ENCODE results near the gene CBX6.
"Not testable (repeated sequence)": the region's sequence is repeated elsewhere in the genome, so short reads cannot be mapped to it uniquely, and the experiment has no call there.

The CBX6 gene

DNA sequence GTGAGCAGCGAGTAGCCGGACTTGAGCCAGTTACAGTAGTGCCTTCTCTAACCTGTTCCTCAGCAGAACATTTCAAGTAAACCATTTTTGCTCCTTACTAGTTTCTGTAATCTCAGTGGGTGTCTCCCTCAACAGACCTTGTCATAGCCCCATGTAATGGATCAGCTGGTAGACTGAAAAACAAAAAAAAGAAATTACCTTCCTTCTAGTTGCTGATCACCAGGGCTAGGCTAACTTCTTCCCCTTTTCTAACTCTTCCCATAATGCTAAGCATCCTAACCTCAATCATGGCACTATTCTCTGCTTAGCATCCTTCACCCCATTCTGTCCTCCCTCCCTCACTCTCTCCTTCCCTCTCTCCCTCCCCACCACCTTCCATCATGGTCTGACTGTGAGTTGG lies 35.8 kb upstream of the CBX6 start:
- ATAC-seq = no peak
- TF ChIP-seq, protein P1, sequence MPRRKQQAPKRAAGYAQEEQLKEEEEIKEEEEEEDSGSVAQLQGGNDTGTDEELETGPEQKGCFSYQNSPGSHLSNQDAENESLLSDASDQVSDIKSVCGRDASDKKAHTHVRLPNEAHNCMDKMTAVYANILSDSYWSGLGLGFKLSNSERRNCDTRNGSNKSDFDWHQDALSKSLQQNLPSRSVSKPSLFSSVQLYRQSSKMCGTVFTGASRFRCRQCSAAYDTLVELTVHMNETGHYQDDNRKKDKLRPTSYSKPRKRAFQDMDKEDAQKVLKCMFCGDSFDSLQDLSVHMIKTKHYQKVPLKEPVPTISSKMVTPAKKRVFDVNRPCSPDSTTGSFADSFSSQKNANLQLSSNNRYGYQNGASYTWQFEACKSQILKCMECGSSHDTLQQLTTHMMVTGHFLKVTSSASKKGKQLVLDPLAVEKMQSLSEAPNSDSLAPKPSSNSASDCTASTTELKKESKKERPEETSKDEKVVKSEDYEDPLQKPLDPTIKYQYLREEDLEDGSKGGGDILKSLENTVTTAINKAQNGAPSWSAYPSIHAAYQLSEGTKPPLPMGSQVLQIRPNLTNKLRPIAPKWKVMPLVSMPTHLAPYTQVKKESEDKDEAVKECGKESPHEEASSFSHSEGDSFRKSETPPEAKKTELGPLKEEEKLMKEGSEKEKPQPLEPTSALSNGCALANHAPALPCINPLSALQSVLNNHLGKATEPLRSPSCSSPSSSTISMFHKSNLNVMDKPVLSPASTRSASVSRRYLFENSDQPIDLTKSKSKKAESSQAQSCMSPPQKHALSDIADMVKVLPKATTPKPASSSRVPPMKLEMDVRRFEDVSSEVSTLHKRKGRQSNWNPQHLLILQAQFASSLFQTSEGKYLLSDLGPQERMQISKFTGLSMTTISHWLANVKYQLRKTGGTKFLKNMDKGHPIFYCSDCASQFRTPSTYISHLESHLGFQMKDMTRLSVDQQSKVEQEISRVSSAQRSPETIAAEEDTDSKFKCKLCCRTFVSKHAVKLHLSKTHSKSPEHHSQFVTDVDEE (CRISPR knock-in tag; IDR thresholded peaks at IDR 0.05) = no peak
- TF ChIP-seq, protein P2, sequence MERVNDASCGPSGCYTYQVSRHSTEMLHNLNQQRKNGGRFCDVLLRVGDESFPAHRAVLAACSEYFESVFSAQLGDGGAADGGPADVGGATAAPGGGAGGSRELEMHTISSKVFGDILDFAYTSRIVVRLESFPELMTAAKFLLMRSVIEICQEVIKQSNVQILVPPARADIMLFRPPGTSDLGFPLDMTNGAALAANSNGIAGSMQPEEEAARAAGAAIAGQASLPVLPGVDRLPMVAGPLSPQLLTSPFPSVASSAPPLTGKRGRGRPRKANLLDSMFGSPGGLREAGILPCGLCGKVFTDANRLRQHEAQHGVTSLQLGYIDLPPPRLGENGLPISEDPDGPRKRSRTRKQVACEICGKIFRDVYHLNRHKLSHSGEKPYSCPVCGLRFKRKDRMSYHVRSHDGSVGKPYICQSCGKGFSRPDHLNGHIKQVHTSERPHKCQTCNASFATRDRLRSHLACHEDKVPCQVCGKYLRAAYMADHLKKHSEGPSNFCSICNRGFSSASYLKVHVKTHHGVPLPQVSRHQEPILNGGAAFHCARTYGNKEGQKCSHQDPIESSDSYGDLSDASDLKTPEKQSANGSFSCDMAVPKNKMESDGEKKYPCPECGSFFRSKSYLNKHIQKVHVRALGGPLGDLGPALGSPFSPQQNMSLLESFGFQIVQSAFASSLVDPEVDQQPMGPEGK (CRISPR knock-in tag; IDR thresholded peaks at IDR 0.05; ENCODE audit: borderline replicate concordance) = no peak
- no peak for TF ChIP-seq CSDC2 (CRISPR knock-in tag; IDR thresholded peaks at IDR 0.05)
- TF ChIP-seq GLIS3 (CRISPR knock-in tag; IDR thresholded peaks at IDR 0.05) = no peak
- TF ChIP-seq, protein P3, sequence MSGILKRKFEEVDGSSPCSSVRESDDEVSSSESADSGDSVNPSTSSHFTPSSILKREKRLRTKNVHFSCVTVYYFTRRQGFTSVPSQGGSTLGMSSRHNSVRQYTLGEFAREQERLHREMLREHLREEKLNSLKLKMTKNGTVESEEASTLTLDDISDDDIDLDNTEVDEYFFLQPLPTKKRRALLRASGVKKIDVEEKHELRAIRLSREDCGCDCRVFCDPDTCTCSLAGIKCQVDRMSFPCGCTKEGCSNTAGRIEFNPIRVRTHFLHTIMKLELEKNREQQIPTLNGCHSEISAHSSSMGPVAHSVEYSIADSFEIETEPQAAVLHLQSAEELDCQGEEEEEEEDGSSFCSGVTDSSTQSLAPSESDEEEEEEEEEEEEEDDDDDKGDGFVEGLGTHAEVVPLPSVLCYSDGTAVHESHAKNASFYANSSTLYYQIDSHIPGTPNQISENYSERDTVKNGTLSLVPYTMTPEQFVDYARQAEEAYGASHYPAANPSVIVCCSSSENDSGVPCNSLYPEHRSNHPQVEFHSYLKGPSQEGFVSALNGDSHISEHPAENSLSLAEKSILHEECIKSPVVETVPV (CRISPR knock-in tag; IDR thresholded peaks at IDR 0.05) = no peak
- no peak for TF ChIP-seq BACH2 (CRISPR knock-in tag; IDR thresholded peaks at IDR 0.05; ENCODE audit: borderline replicate concordance)
- no peak for TF ChIP-seq SNAI2 (CRISPR knock-in tag; IDR thresholded peaks at IDR 0.05)
- TF ChIP-seq ZNF8 (CRISPR knock-in tag; IDR thresholded peaks at IDR 0.05) = no peak
- no peak for TF ChIP-seq ZNF565 (CRISPR knock-in tag; conservative IDR thresholded peaks at IDR 0.05; ENCODE audit: low read depth)
- TF ChIP-seq ZNF70 (CRISPR knock-in tag; IDR thresholded peaks at IDR 0.05) = no peak
- no peak for TF ChIP-seq OSR1 (CRISPR knock-in tag; IDR thresholded peaks at IDR 0.05)
- TF ChIP-seq TOX (CRISPR knock-in tag; IDR thresholded peaks at IDR 0.05; ENCODE audit: borderline replicate concordance) = no peak

DNA sequence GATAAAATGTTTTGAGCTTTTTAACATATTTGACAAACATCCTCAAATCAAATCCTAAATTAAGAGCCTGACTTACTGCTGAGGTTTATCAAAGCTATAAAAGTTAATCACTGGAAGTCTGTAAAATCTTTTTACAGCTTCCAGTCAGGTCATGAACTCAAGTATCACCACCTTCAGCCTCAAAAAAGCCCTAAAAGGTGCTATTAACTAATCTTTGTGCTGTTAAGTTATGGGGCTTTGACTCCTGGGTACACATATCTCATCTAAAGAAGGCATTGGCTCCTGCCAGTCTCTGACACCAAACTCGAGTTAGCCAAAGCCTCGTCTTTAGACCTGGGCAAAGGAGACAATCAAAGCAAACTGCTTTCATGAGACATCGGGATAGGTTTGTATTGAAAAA lies 34.0 kb upstream of the CBX6 start:
- ATAC-seq = no peak

DNA sequence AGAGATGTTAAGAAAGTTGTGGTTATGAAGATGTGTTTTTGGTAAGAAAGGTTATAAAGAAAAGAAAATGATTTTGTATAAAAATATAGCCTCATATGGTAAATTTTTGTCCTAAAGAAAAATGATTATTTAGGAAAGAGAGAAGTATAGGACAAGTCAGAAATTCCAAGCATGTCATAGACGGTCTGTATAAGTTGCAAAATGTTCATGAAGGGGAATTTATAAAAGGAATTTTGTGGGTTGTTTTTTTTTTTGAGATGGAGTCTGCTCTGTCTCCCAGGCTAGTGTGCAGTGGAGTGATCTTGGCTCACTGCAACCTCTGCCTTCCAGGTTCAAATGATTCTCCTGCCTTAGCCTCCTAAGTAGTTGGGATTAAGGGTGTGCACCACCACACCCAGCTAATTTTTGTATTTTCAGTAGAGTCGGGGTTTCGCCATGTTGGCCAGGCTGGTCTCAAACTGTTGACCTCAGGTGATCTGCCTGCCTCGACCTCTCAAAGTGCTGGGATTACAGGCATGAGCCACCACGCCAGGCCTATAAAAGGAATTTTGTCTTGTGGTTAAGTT lies 32.1 kb upstream of the CBX6 start:
- not testable (repeated sequence) for ATAC-seq

More for the DNA sequence above, 34.0 kb upstream of the CBX6 start:
- TF ChIP-seq, protein P1 (CRISPR knock-in tag; IDR thresholded peaks at IDR 0.05) = no peak
- no peak for TF ChIP-seq RARB (CRISPR knock-in tag; IDR thresholded peaks at IDR 0.05)
- no peak for TF ChIP-seq TCF4 (CRISPR knock-in tag; IDR thresholded peaks at IDR 0.05; ENCODE audit: borderline replicate concordance)
- TF ChIP-seq, protein P4, sequence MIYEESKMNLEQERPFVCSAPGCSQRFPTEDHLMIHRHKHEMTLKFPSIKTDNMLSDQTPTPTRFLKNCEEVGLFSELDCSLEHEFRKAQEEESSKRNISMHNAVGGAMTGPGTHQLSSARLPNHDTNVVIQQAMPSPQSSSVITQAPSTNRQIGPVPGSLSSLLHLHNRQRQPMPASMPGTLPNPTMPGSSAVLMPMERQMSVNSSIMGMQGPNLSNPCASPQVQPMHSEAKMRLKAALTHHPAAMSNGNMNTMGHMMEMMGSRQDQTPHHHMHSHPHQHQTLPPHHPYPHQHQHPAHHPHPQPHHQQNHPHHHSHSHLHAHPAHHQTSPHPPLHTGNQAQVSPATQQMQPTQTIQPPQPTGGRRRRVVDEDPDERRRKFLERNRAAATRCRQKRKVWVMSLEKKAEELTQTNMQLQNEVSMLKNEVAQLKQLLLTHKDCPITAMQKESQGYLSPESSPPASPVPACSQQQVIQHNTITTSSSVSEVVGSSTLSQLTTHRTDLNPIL (CRISPR knock-in tag; IDR thresholded peaks at IDR 0.05; ENCODE audit: low read depth) = no peak
- no peak for TF ChIP-seq CSDC2 (CRISPR knock-in tag; IDR thresholded peaks at IDR 0.05)
- TF ChIP-seq ARNTL (CRISPR knock-in tag; IDR thresholded peaks at IDR 0.05; ENCODE audit: borderline replicate concordance, low read depth) = no peak
- no peak for TF ChIP-seq PPARA (CRISPR knock-in tag; IDR thresholded peaks at IDR 0.05; ENCODE audit: borderline replicate concordance)
- no peak for TF ChIP-seq OSR1 (CRISPR knock-in tag; IDR thresholded peaks at IDR 0.05)
